Breast epithelium (tissue), 4 donors: ENCODE measurements around the gene PIN1. TPM values are rescaled to one million over a fixed set of nuclear protein-coding genes. Genes with fewer than 3 reads are reported as not detected.

Source experiments
- DNase-seq, 2 donors: peaks; one replicate each; pipeline ENCODE4 v3.0.0-alpha.2; 2019; ENCODE audit warnings: low spot score in 2 of 2
- H3K27ac ChIP-seq, 2 donors: fragments of 200-600 bp; sonication (generic) in 1 of 2; one replicate each; pipeline ENCODE4 v1.5.1; 2016 to 2019; ENCODE audit warnings: mild to moderate bottlenecking in 1 of 2
- H3K27me3 ChIP-seq, 2 donors: fragments of 200-600 bp; sonication (generic) in 1 of 2; one replicate each; pipeline versions ENCODE4 v1.5.1 to v1.6.0; 2017 to 2019; ENCODE audit warnings: control low read depth in 1 of 2, mild to moderate bottlenecking in 1 of 2
- H3K36me3 ChIP-seq: fragments of 200-600 bp; one replicate; pipeline ENCODE4 v1.5.1; 2019
- H3K4me1 ChIP-seq, 2 donors: fragments of 200-600 bp; sonication (generic); one replicate each; pipeline ENCODE4 v1.5.1; 2016 to 2019; ENCODE audit warnings: control low read depth in 1 of 2
- H3K4me3 ChIP-seq, 3 donors: fragments of 200-600 bp; sonication (generic); 1 replicate in 2 of 3; 2 replicates in 1 of 3; pipeline ENCODE4 v1.5.1; 2016 to 2019; ENCODE audit warnings: mild to moderate bottlenecking in 3 of 3, moderate library complexity in 2 of 3
- H3K9me3 ChIP-seq, 2 donors: fragments of 200-600 bp; sonication (generic) in 1 of 2; one replicate each; pipeline ENCODE4 v1.5.1; 2016 to 2019; ENCODE audit warnings: control low read depth in 1 of 2
- POLR2A ChIP-seq: fragments of 450-650 bp; IDR thresholded peaks from one replicate; pipeline ENCODE4 v1.6.1; 2016; ENCODE audit warnings: antibody characterized with exemption, mild to moderate bottlenecking, moderate library complexity
- POLR2AphosphoS5 ChIP-seq, 3 donors: sonication (generic); formaldehyde crosslinking; IDR thresholded peaks; one replicate each; pipeline ENCODE4 v1.6.1; 2017; ENCODE audit warnings: antibody characterized with exemption in 3 of 3
- intact Hi-C: fragments of 100-400 bp; cut with DNase I; formaldehyde crosslinking; loops from one replicate; pipeline ENCODE4 v1.15.1; 2023; ENCODE audit warnings: low total_unique reads
- total RNA-seq, 3 donors: library from RNA; depleted of rRNA; stranded (reverse); fragments of >200 nt; gene quantifications; one replicate each; pipeline ENCODE4 v1.1.0, GENCODE V29; 2016
- TF ChIP-seq, protein P1 (sequence below), 3 donors: fragments of 450-650 bp; IDR thresholded peaks; one replicate each; pipeline ENCODE4 v1.5.1; 2016 to 2017; ENCODE audit warnings: antibody characterized with exemption in 3 of 3, mild to moderate bottlenecking in 3 of 3, moderate library complexity in 3 of 3

PIN1 gene
- total RNA-seq, 3 donors from 2014 or later: 71.3 to 114 (median 73.4) TPM

- no peak for DNase-seq
- Histone ChIP-seq H3K4me1 (no peaks in the 10 kb centered on the region), H3K36me3 (no peaks in the 10 kb centered on the region), H3K27me3 (no peaks in the 10 kb centered on the region), H3K27ac (no peak overlapping the region), H3K9me3 (no peaks in the 10 kb centered on the region), H3K4me3 (no peak overlapping the region)
- intact Hi-C loops: no loop called here
- TF ChIP-seq POLR2A (no peak), POLR2AphosphoS5 (IDR thresholded peaks at IDR 0.05) (no peak)
- TF ChIP-seq, protein P1, sequence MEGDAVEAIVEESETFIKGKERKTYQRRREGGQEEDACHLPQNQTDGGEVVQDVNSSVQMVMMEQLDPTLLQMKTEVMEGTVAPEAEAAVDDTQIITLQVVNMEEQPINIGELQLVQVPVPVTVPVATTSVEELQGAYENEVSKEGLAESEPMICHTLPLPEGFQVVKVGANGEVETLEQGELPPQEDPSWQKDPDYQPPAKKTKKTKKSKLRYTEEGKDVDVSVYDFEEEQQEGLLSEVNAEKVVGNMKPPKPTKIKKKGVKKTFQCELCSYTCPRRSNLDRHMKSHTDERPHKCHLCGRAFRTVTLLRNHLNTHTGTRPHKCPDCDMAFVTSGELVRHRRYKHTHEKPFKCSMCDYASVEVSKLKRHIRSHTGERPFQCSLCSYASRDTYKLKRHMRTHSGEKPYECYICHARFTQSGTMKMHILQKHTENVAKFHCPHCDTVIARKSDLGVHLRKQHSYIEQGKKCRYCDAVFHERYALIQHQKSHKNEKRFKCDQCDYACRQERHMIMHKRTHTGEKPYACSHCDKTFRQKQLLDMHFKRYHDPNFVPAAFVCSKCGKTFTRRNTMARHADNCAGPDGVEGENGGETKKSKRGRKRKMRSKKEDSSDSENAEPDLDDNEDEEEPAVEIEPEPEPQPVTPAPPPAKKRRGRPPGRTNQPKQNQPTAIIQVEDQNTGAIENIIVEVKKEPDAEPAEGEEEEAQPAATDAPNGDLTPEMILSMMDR (IDR thresholded peaks at IDR 0.05): no peak
These were observed 28.6 kb downstream of the PIN1 start for GRCh38 chr19:9863759-9864158.

- intact Hi-C loops: no loop called here
- H3K4me1 ChIP-seq: no peaks in the 10 kb centered on the region
- H3K27me3 ChIP-seq: no peaks in the 10 kb centered on the region
- H3K9me3 ChIP-seq: no peaks in the 10 kb centered on the region
- TF ChIP-seq, protein P1 (IDR thresholded peaks at IDR 0.05): no peak
- TF ChIP-seq POLR2AphosphoS5 (IDR thresholded peaks at IDR 0.05) (no peak), POLR2A (no peak)
- no peak for DNase-seq
- no peaks in the 10 kb centered on the region for H3K36me3 ChIP-seq
- H3K27ac ChIP-seq: no peak overlapping the region
- H3K4me3 ChIP-seq: no peak overlapping the region
These were observed 30.8 kb downstream of the PIN1 start for GRCh38 chr19:9865732-9866501.

DNA sequence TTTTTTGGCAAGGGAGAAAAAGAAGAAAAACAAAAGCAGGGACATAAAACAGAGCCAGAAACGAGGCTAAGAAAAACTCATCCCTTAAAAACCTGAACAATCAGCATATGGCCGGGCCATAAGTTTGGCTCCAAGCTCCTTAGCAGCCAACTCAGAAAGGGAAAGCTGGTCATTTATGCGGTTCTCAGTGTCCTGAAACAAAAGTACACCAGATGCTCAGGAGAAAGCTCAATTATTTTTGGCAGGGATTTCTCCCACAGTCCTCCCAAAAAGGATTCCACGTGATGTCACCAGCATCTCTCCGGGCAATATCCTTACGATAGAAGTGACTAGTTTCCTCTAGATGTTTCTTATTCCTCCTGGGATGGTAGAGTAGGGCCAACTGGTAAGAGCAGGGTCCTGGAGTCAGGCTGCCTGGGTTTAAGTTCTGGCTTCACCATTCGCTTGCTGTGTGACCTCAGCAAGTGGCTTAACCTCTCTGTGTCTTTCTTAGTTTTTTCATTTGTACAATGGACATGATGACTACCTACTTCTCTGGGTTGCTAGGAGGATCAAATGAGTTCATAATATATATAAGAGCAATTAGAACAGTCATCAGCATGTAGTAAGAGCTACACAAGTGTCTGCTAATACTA is 34.0 kb downstream of the PIN1 start:
- DNase-seq: no peak
- Histone ChIP-seq H3K9me3 (no peaks in the 10 kb centered on the region), H3K27me3 (no peaks in the 10 kb centered on the region), H3K36me3 (no peaks in the 10 kb centered on the region), H3K4me3 (no peak overlapping the region), H3K4me1 (no peaks in the 10 kb centered on the region), H3K27ac (no peak overlapping the region)
- intact Hi-C loops: no loop called here
- TF ChIP-seq POLR2AphosphoS5 (IDR thresholded peaks at IDR 0.05): no peak
- TF ChIP-seq POLR2A: no peak
- TF ChIP-seq, protein P1 (IDR thresholded peaks at IDR 0.05): no peak

DNA sequence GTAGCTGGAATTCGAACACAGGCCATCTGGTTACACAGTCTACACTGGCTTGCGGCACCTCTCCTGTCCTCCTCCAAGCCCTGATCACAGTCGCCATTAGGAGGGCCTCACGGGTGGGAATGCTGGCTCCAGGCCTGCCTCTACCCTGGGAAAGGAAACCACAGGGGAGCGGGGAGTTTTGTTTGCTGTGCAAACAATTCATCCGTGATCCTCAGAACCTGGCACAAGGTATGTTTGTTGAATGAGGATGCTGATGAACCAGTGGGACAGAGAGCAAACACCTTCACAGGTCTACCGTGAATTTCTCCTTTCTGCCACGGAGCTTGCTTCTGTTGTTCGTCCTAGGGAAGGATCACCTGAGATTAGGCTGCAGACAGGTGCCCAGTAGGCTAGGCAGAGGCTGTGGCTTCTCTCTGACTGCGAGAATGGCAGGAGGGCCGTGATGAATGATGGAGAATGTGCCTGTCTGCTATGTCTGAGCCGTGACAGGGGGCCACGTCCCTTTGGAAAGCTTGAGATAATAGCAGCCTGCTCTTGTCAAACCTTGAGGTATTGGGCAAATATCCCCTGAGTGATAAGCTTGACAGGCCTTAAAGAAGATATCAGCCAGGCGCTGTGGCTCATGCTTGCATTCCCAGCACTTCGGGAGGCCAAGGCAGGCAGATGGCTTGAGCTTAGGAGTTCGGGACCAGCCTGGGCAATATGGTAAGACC is 36.7 kb downstream of the PIN1 start:
- TF ChIP-seq POLR2AphosphoS5 (IDR thresholded peaks at IDR 0.05) (no peak), POLR2A (no peak)
- TF ChIP-seq, protein P1 (IDR thresholded peaks at IDR 0.05): no peak
- H3K4me1 ChIP-seq: no peaks in the 10 kb centered on the region
- DNase-seq: no peak
- no peaks in the 10 kb centered on the region for H3K36me3 ChIP-seq
- intact Hi-C loops: no loop called here
- no peak overlapping the region for H3K4me3 ChIP-seq
- no peaks in the 10 kb centered on the region for H3K9me3 ChIP-seq
- no peaks in the 10 kb centered on the region for H3K27me3 ChIP-seq
- no peak overlapping the region for H3K27ac ChIP-seq
